ENCODE measurements around the gene HRK.
A peak's percentile ranks its signal among the peaks of the same experiment; 100 is the strongest.
"Not testable (repeated sequence)": the region's sequence is repeated elsewhere in the genome, so short reads cannot be mapped to it uniquely, and the experiment has no call there.

HRK gene

GRCh38 chr12:116818948-116819832, 62.1 kb downstream of the HRK start:
- peak; percentile 95 for DNase-seq (ENCODE audit: low spot score)

DNA sequence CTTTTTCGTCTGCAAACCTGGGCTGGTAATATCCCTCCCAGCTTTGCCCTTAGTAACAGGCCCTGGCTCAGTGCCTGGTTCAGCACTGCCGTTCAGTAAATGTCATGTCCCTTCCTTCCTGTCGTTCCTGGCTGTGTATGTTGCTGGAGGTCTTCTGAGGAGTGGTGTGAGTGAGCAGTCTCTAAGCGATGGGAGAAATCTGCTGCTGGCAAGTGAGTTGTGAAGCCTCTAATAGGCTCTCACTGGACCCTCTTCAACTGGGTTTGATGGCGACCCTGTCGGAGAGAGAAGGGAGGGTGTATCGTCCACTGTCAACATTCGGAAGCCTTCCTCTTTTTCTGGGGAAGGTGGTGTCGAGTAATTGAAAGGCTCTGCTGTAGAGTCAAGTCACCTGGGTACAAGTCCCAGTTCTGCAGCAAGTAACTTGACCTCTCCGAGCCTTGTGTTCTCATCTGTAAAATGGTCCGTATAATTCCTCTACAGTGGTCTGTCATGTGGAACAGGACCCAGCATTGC, 62.8 kb downstream of the HRK start:
- DNase-seq (ENCODE audit: low spot score) = peak; percentile 54

GRCh38 chr12:116814766-116815165, 66.5 kb downstream of the HRK start:
- DNase-seq (ENCODE audit: low spot score) = not testable (repeated sequence)

DNA sequence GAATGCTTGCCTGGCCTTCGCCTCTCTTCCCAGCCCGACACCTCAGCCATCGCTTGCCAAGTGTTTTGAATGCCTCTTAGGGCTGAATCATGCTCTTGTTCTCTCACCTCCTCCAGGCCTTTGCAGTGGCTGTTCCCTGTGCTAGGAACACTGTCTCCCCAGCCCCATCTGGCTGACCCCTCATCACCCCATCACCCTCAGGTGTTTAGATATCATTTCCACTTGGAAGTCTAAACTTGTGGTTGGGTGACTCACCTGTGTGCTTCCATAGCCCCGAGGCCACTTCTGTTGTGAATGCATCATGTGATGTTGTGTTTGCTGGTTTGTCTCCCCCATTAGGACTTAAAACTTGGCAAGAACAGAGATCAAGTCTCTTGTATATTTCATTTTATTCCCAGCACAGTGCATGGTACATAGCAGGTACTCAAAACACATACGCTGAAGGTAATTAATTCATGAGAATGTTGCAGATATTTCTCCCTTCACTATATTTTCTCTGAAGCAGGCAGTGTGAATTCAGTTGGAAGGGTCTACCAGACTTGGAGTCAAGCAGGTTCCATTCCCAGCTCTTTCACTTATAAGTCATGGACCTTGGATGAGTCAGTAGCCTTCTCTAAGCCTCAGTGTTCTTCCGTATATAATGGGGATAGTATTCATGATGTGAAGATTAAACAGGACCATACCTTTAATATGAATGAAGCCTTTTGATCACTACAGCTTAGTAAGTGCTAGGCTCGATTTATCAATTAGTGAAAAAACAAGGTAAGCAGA, 67.8 kb downstream of the HRK start:
- no peak for DNase-seq (ENCODE audit: low spot score)

- DNase-seq (ENCODE audit: low spot score) = no peak
These were observed 69.0 kb downstream of the HRK start for GRCh38 chr12:116812238-116812637.

GRCh38 chr12:116808113-116809105, 72.8 kb downstream of the HRK start:
- no peak for DNase-seq (ENCODE audit: low spot score)

- no peak for DNase-seq (ENCODE audit: low spot score)
These were observed 73.7 kb downstream of the HRK start for GRCh38 chr12:116807546-116807945.

DNA sequence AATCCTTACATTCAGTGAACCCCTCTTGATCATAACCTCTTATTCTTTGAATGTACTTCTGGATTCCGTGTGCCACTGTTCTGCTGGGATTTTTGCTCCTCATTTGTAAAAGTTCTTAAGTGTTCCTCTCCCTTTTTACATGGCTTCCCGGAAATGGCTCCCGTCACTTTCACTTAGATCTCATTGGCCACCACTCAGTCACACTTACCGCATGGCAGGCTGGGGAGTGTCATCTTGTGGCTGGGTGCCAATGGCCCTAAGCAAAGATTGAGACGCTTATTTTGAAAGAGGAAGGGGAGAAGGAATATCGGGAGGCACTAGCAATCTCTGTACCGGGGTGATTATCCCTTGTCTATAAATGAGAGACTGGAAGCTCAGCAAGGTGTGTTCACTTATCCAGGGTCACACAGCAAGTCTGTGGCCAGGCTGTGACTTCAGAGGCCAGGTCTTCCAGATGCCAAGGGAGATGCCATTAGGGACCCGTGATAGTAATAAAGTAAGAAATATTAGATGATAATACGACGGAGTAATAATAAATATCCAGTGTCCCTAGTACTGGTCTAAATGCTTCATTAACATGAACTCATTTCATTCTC, 74.3 kb downstream of the HRK start:
- no peak for DNase-seq (ENCODE audit: low spot score)
